ENCODE measurements around the gene CHRNA1.
"Not testable (repeated sequence)": the region's sequence is repeated elsewhere in the genome, so short reads cannot be mapped to it uniquely, and the experiment has no call there.

CHRNA1 gene

DNA sequence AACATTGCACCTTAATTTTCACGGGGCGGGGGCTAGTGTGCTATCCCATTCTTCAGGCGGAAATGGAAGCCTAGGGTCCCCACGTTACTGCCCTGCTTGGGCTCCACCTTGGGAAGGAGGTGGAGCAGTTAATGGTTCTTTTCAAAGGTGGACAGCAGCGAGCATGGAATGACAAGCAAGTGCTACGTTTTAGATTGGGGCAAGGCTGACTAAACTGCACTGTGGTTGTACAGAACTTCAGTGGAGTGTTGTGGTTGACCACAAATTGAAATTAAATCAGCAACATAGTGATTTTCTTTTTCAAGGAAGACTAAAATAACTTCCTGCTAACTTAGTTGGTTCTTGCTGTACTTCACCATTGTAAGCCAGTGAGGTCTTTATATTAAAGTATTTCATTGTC lies 47.0 kb downstream of the CHRNA1 start:
- DNase-seq (ENCODE audit: low spot score), result peak; percentile 56

- DNase-seq (ENCODE audit: low spot score), result peak; percentile 31
Measured at GRCh38 chr2:174716785-174717184, 47.5 kb downstream of the CHRNA1 start.

DNA sequence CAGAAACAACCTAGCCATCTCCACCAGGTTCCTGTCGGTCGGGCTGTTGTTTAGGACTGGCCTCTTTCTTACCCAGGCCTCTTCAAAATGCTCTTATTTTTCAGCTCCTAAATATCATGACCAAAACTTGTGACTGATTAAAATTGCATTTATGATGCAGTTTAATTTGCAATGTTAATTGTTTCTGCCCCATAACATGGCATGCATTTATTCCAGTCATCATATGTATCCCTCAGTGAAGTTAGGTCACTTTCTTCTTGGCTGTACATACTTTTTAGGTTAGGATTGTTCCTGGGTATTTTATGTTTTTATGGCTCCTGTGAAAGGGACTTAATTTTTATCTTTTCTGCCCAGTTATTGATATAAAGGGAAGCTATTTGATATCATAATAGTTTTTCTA lies 50.6 kb downstream of the CHRNA1 start:
- no peak for DNase-seq (ENCODE audit: low spot score)

- DNase-seq (ENCODE audit: low spot score), result no peak
Measured at GRCh38 chr2:174711206-174711605, 53.1 kb downstream of the CHRNA1 start.

DNA sequence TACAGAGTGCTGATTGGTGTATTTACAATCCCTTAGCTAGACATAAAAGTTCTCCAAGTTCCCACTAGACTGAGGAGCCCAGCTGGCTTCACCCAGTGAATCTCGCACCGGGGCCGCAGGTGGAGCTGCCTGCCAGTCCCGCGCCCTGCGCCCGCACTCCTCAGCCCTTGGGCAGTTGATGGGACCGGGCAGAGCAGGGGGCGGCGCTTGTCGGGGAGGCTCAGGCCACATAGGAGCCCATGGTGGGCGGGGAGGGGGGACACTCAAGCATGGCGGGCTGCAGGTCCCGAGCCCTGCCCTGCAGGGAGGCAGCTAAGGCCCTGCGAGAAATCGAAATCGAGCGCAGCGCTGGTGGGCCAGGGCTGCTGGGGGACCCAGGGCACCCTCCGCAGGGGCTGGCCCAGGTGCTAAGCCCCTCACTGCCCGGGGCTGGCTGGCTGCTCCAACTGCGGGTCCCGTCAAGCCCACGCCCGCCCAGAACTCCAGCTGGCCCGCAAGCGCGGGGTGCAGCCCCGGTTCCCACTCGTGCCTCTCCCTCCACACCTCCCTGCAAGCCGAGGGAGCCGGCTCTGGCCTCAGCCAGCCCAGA lies 54.8 kb downstream of the CHRNA1 start:
- not testable (repeated sequence) for DNase-seq (ENCODE audit: low spot score)

- DNase-seq (ENCODE audit: low spot score), result no peak
Measured at GRCh38 chr2:174708713-174709112, 55.6 kb downstream of the CHRNA1 start.

DNA sequence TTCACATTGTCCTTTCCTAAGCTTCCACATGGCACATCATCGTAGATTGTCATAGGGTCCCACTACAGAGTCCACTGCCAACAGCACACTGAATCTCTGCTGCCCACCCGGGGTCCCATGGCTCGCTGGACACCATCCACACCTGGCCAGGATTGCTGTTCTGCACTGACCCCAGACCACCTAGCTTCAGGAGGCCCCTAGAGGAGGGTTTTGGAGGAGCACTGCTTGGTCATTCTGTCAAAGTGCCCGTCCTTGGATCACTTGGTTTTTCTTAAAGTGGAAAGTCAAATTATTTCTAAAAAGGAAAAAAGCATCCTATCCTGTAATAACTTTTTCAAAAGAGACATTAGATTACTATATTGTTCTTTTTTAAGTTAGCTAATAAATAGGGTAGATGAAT lies 59.0 kb downstream of the CHRNA1 start:
- DNase-seq (ENCODE audit: low spot score), result no peak

DNA sequence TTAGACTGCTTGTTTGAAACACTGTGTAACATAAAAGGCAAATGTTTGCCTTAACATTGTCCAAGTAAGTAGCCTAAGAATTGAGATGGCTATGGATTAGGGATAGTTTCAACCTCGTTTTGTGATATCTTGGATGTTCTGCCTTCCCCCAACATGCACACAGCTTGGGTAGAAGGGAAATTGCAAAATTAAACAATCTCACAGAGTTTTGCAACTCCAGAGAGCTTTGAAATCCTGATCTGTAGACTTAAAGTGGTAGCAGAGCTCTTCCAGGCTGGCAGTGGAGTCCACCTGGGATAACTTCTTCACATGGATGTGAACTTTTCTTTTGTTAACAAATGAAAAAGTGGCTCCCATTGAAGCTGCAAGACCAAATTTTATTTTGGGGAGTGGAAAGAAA lies 59.6 kb downstream of the CHRNA1 start:
- DNase-seq (ENCODE audit: low spot score), result no peak

DNA sequence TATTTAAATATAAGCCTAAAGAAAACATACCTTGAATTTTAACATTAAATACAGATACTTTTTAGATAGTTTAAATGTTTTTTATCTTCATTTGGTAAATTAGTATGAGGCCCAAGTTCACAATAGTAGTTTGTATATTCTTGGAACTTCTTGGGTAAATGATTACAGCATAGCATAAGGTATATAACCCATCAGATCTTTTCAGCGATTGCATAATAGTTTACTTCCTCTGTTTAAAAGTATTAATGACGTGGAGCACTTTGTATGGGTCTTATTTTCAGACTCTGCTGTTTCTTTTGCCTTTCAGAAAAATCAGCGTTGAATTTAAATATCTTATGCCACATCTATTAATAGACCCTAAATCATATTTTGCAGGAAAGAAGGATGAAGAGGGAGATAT lies 60.2 kb downstream of the CHRNA1 start:
- no peak for DNase-seq (ENCODE audit: low spot score)

DNA sequence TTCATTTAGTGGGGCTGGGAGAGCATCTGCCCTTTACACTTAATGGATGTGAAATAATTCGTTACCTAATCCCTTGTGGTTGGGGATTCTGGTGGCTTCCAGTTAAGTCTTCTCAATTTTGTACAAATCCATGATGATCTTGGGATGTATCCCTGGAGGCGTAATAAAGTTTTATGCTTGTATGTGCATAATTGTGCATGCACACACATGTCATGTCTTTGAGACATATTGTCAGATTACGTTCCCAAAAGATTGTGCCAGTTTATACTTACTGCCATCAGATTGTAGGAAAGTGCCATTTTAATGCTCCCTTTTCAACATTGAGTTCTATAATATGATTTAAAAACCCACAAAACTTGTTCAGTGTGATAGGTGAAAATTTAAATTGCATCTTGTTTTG lies 60.8 kb downstream of the CHRNA1 start:
- DNase-seq (ENCODE audit: low spot score), result no peak

GRCh38 chr2:174702541-174702940 lies 61.7 kb downstream of the CHRNA1 start:
- no peak for DNase-seq (ENCODE audit: low spot score)

DNA sequence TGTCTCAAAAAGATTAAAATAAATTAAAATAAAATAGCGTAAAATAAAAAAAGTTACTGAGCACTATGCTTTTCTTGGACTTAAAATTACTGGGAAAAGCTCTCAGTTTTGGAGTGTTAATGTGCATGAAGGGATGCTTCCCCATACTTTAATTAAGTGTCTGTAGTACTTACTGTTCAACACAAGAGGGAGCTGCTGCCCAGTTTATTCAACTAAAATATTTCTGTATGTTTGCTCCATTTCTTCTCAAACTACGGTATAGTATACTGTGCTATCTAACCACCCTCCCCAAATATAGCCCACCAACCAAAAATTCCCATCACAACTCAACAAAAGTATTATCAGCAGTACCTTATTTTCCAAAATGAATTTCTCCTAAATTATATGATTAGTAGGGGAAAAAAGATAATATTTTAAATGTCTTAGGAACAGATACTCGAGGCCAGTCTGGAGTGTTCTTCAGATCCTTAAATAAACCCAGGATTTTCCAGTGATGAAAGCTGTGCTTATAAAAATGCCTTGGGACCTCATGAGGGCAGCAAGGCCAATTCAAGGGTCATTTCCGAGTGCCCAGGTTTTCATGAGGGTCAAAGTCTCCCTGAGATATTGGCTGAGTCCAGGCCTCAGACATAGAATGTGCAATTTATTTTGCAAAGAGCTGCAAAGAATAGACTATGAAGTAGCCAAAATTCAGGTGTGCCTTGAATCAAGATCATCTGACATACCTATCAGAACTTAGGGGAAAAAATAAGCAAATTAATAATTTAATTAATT lies 64.1 kb downstream of the CHRNA1 start:
- peak; percentile 62 for DNase-seq (ENCODE audit: low spot score)
